DND-41 (cell line): ENCODE measurements around the gene ZNF783.

Experiments
- EZH2 ChIP-seq: IDR thresholded peaks from 3 replicates; pipeline ENCODE4 v1.6.1; 2012; ENCODE audit warnings: borderline replicate concordance, low read depth, mild to moderate bottlenecking, moderate library complexity, low read length, inconsistent platforms; ENCODE audit not compliant: severe bottlenecking
- TF ChIP-seq, protein P1 (sequence below): IDR thresholded peaks from 2 replicates; pipeline ENCODE4 v1.5.1; 2012; ENCODE audit warnings: borderline replicate concordance, low read length, moderate library complexity, mild to moderate bottlenecking; ENCODE audit not compliant: poor library complexity, severe bottlenecking; ENCODE audit errors: extremely low read depth

DNA sequence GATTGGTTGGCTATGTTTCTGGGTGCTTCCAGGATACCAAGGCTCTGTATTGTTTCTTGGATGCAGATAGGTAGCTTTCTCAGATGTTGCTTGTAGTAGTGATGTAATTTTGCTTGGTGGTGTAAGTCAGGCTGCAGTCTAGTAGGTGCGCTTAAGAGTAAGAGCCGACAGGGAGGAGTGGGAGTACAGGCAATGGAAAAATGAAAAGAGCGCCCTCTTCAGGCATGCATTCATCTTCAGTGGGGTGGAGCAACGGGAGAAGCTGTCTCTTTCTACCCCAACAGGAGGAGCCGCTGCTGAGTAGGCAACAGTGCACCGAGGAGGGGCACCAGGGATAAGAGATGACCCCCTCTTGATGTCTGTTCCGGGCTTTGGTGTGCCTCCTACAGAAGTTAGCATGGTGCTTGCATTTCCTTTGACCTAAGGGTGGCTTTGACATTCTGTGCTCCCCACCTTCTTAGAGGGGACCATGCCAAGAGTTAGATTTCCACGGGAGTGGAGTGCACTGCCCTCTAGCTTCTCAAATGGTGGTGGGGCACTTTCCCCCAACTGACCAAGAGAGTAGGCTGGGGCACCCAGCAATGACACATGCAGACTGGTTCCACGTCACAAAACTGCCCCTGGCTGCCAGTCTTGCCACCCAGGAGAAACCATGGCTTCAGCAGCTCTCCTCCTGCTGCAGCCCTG, 56.1 kb downstream of the ZNF783 start:
- TF ChIP-seq, protein P1, sequence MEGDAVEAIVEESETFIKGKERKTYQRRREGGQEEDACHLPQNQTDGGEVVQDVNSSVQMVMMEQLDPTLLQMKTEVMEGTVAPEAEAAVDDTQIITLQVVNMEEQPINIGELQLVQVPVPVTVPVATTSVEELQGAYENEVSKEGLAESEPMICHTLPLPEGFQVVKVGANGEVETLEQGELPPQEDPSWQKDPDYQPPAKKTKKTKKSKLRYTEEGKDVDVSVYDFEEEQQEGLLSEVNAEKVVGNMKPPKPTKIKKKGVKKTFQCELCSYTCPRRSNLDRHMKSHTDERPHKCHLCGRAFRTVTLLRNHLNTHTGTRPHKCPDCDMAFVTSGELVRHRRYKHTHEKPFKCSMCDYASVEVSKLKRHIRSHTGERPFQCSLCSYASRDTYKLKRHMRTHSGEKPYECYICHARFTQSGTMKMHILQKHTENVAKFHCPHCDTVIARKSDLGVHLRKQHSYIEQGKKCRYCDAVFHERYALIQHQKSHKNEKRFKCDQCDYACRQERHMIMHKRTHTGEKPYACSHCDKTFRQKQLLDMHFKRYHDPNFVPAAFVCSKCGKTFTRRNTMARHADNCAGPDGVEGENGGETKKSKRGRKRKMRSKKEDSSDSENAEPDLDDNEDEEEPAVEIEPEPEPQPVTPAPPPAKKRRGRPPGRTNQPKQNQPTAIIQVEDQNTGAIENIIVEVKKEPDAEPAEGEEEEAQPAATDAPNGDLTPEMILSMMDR: no peak
- TF ChIP-seq EZH2: no peak
